Caco-2 (cell line): Measurements from ENCODE around the gene ERI2. TPM values are rescaled to one million over a fixed set of nuclear protein-coding genes. Genes with fewer than 3 reads are reported as not detected.

Experiments
- BruUV-seq: library from RNA; stranded (reverse); fragments of 400-500 nt; replicated peaks from 2 replicates; lab custom pipeline; 2021; lab: Mats Ljungman, UMichigan
- CTCF ChIA-PET: fragments of 300-600 bp; sonication (Branson Sonifier 250); formaldehyde crosslinking; loops from one replicate; lab custom pipeline; 2022; ENCODE audit warnings: antibody characterized with exemption; lab: Charles Lee
- POLR2A ChIA-PET: fragments of 300-600 bp; sonication (Branson Sonifier 250); formaldehyde crosslinking; loops from one replicate; lab custom pipeline; 2022; ENCODE audit warnings: antibody characterized with exemption; lab: Charles Lee
- DNase-seq, 2 experiments: peaks; one replicate each; pipeline versions ENCODE4 v3.0.0 to v3.0.0-alpha.2; 2020 to 2022
- H3K27me3 ChIP-seq: replicated peaks from 2 replicates; pipeline ENCODE4 v1.6.0; 2011; ENCODE audit warnings: low read length; ENCODE audit not compliant: control insufficient read depth, insufficient read depth
- H3K36me3 ChIP-seq: 2 replicates; pipeline ENCODE4 v1.5.1; 2011; ENCODE audit warnings: low read length; ENCODE audit not compliant: control insufficient read depth, insufficient read depth
- H3K4me1 ChIP-seq: fragments of 250-450 bp; sonication (Bioruptor Pico); 2 replicates; pipeline ENCODE4 v1.5.1; 2020; ENCODE audit warnings: mild to moderate bottlenecking
- H3K4me3 ChIP-seq: 2 replicates; pipeline ENCODE4 v1.5.1; 2011; ENCODE audit warnings: low read depth, mild to moderate bottlenecking, control low read depth, low read length
- H3K9me3 ChIP-seq: fragments of 250-450 bp; sonication (Bioruptor Pico); 2 replicates; pipeline ENCODE4 v1.5.1; 2020; ENCODE audit warnings: mild to moderate bottlenecking, moderate library complexity
- H3K27ac Mint-ChIP-seq: one replicate; pipeline ENCODE4 v1.8.0; 2022; ENCODE audit warnings: mixed read lengths; ENCODE audit not compliant: unreplicated experiment
- H3K27me3 Mint-ChIP-seq: one replicate; pipeline ENCODE4 v1.8.0; 2022; ENCODE audit warnings: mixed read lengths; ENCODE audit not compliant: insufficient read depth, unreplicated experiment
- H3K36me3 Mint-ChIP-seq: one replicate; pipeline ENCODE4 v1.8.0; 2022; ENCODE audit warnings: mild to moderate bottlenecking, mixed read lengths; ENCODE audit not compliant: insufficient read depth, unreplicated experiment
- H3K4me1 Mint-ChIP-seq: one replicate; pipeline ENCODE4 v1.8.0; 2022; ENCODE audit warnings: low read depth, mixed read lengths; ENCODE audit not compliant: unreplicated experiment
- H3K4me3 Mint-ChIP-seq: one replicate; pipeline ENCODE4 v1.8.0; 2022; ENCODE audit warnings: mild to moderate bottlenecking, moderate library complexity, mixed read lengths; ENCODE audit not compliant: unreplicated experiment
- H3K9me3 Mint-ChIP-seq: one replicate; pipeline ENCODE4 v1.8.0; 2022; ENCODE audit warnings: mixed read lengths; ENCODE audit not compliant: unreplicated experiment
- CTCF ChIP-seq, 2 experiments: fragments of 200-600 bp in 1 of 2; IDR thresholded peaks; 1 replicate in 1 of 2; 2 replicates in 1 of 2; pipeline versions ENCODE4 v1.5.1 to v1.8.0; 2011 to 2022; ENCODE audit warnings: antibody characterized with exemption in 1 of 2, control low read depth in 1 of 2, inconsistent platforms in 1 of 2, low read depth in 1 of 2, low read length in 1 of 2, mild to moderate bottlenecking in 1 of 2, moderate library complexity in 1 of 2; ENCODE audit not compliant: insufficient read depth in 1 of 2, severe bottlenecking in 1 of 2, unreplicated experiment in 1 of 2
- intact Hi-C: fragments of 100-400 bp; cut with micrococcal nuclease; formaldehyde crosslinking; loops from one replicate; pipeline ENCODE4 v1.10.0; 2022; ENCODE audit not compliant: unreplicated experiment
- total RNA-seq: library from RNA; stranded (reverse); gene quantifications from 2 replicates; pipeline ENCODE4 v1.2.3, GENCODE V29; 2022

Gene ERI2
- total RNA-seq, 1 experiment from 2014 or later = 24.6 TPM

GRCh38 chr16:20799599-20799998, 6.7 kb downstream of the ERI2 start:
- no peaks in the 10 kb centered on the region for H3K36me3 ChIP-seq
- no peak for DNase-seq
- H3K4me1 Mint-ChIP-seq = no peaks in the 10 kb centered on the region
- no peaks in the 10 kb centered on the region for H3K4me1 ChIP-seq
- ChIA-PET CTCF (interaction anchor here (0.7 to 1.0 kb wide), 2 partner anchors 282 to 302 kb away, joined by 3 read pairs; no protein-coding TSS in a partner anchor), POLR2A (no interaction called here)
- H3K9me3 Mint-ChIP-seq = no peaks in the 10 kb centered on the region
- no peaks in the 10 kb centered on the region for H3K36me3 Mint-ChIP-seq
- no TSS peak for BruUV-seq
- intact Hi-C loops = loop anchor here (1.0 kb wide), 1 partner anchor 284 kb away; no protein-coding TSS in a partner anchor
- H3K4me3 ChIP-seq = no peak overlapping the region
- peak in 1 of 2 experiments; percentile 35 for TF ChIP-seq CTCF (IDR thresholded peaks at IDR 0.05; ENCODE audit: insufficient read depth in 1 of 2, low read depth in 1 of 2, low read length in 1 of 2, severe bottlenecking in 1 of 2, unreplicated experiment in 1 of 2)
- H3K27me3 ChIP-seq = no peaks in the 10 kb centered on the region
- H3K4me3 Mint-ChIP-seq = no peak overlapping the region
- no peaks in the 10 kb centered on the region for H3K27me3 Mint-ChIP-seq
- H3K9me3 ChIP-seq = no peaks in the 10 kb centered on the region
- no peak overlapping the region for H3K27ac Mint-ChIP-seq

GRCh38 chr16:20798364-20798763, 7.9 kb downstream of the ERI2 start:
- no peaks in the 10 kb centered on the region for H3K9me3 ChIP-seq
- TF ChIP-seq CTCF (IDR thresholded peaks at IDR 0.05; ENCODE audit: insufficient read depth in 1 of 2, low read depth in 1 of 2, low read length in 1 of 2, severe bottlenecking in 1 of 2, unreplicated experiment in 1 of 2) = no peak
- POLR2A ChIA-PET = no interaction called here
- H3K4me3 ChIP-seq = no peak overlapping the region
- no peak overlapping the region for H3K27ac Mint-ChIP-seq
- no peaks in the 10 kb centered on the region for H3K36me3 Mint-ChIP-seq
- CTCF ChIA-PET = no interaction called here
- no peaks in the 10 kb centered on the region for H3K4me1 ChIP-seq
- H3K27me3 Mint-ChIP-seq = no peaks in the 10 kb centered on the region
- no peaks in the 10 kb centered on the region for H3K9me3 Mint-ChIP-seq
- no peak for DNase-seq
- H3K27me3 ChIP-seq = no peaks in the 10 kb centered on the region
- H3K4me3 Mint-ChIP-seq = no peak overlapping the region
- no peaks in the 10 kb centered on the region for H3K36me3 ChIP-seq
- BruUV-seq = no TSS peak
- intact Hi-C loops = no loop called here
- no peaks in the 10 kb centered on the region for H3K4me1 Mint-ChIP-seq

GRCh38 chr16:20791923-20792612, 14.2 kb downstream of the ERI2 start:
- no peak overlapping the region for H3K4me3 ChIP-seq
- no peak for DNase-seq
- no TSS peak for BruUV-seq
- POLR2A ChIA-PET = no interaction called here
- H3K4me1 ChIP-seq = no peaks in the 10 kb centered on the region
- no peaks in the 10 kb centered on the region for H3K9me3 ChIP-seq
- Mint-ChIP-seq H3K9me3 (no peaks in the 10 kb centered on the region), H3K4me3 (no peak overlapping the region), H3K36me3 (no peaks in the 10 kb centered on the region), H3K27me3 (no peaks in the 10 kb centered on the region), H3K27ac (no peak overlapping the region), H3K4me1 (no peaks in the 10 kb centered on the region)
- H3K27me3 ChIP-seq = no peaks in the 10 kb centered on the region
- no peaks in the 10 kb centered on the region for H3K36me3 ChIP-seq
- no peak for TF ChIP-seq CTCF (IDR thresholded peaks at IDR 0.05; ENCODE audit: insufficient read depth in 1 of 2, low read depth in 1 of 2, low read length in 1 of 2, severe bottlenecking in 1 of 2, unreplicated experiment in 1 of 2)
- intact Hi-C loops = no loop called here
- CTCF ChIA-PET = no interaction called here
